RWPE2 (cell line): ENCODE data around the gene NFKB2.

ENCODE experiments used
- ATAC-seq: fragments of 200-7000 bp; cut with Tn5 transposase; 3 replicates; pipeline ENCODE4 v1.9.1; 2021; ENCODE audit warnings: low read depth
- DNase-seq: peaks from one replicate; pipeline ENCODE4 v3.0.0-alpha.2; 2020; ENCODE audit warnings: low spot score
- H3K27ac ChIP-seq: fragments of 450-650 bp; 2 replicates; pipeline ENCODE4 v1.5.1; 2017; ENCODE audit warnings: mild to moderate bottlenecking; ENCODE audit not compliant: poor library complexity, severe bottlenecking
- H3K27me3 ChIP-seq: fragments of 250-450 bp; sonication (Bioruptor Pico); 2 replicates; pipeline ENCODE4 v1.5.1; 2021; ENCODE audit warnings: mild to moderate bottlenecking, moderate library complexity; ENCODE audit not compliant: insufficient read depth, poor library complexity, severe bottlenecking
- H3K36me3 ChIP-seq: fragments of 250-450 bp; sonication (Bioruptor Pico); 2 replicates; pipeline ENCODE4 v1.5.1; 2020; ENCODE audit warnings: low read depth, mild to moderate bottlenecking, moderate library complexity
- H3K4me1 ChIP-seq: fragments of 250-450 bp; sonication (Bioruptor Pico); 2 replicates; pipeline ENCODE4 v1.5.1; 2021; ENCODE audit warnings: mild to moderate bottlenecking, moderate library complexity; ENCODE audit not compliant: insufficient read depth, poor library complexity, severe bottlenecking
- H3K4me3 ChIP-seq: fragments of 250-450 bp; sonication (Bioruptor Pico); 2 replicates; pipeline ENCODE4 v1.5.1; 2021; ENCODE audit warnings: mild to moderate bottlenecking, moderate library complexity; ENCODE audit not compliant: severe bottlenecking
- H3K9me3 ChIP-seq: fragments of 250-450 bp; sonication (Bioruptor Pico); 2 replicates; pipeline ENCODE4 v1.5.1; 2021; ENCODE audit warnings: mild to moderate bottlenecking, moderate library complexity; ENCODE audit not compliant: severe bottlenecking
- TF ChIP-seq, protein P1 (sequence below): fragments of 450-650 bp; IDR thresholded peaks from one replicate; pipeline ENCODE4 v1.5.1; 2017; ENCODE audit warnings: mild to moderate bottlenecking, moderate library complexity; ENCODE audit not compliant: poor library complexity, severe bottlenecking

NFKB2 gene

DNA sequence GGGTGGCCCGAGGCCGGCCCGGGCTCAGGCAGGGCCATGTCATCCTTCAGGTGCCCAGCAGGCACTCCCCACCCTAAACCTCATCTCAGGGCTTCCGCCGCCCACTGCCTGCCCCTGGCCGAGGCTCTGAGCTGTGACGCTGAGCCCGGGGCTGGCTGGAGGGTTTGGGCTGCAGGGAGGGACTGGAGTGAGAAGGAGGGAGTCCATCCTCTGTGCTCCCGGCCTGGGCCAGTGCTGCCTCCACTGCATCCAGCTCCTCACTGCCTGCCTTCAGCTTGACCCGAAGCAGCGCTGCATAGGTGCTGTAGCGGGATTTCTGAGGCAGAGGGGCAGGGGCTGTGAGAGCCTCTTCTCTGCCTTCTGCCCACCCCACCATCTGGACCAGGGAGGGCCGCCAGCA is 7.6 kb downstream of the NFKB2 start:
- no peak for DNase-seq
- no peak overlapping the region for H3K27ac ChIP-seq
- ATAC-seq = no peak
- peaks cover 12% of the 10 kb centered on the region for H3K4me1 ChIP-seq
- H3K27me3 ChIP-seq = peaks cover 3% of the 10 kb centered on the region
- no peaks in the 10 kb centered on the region for H3K9me3 ChIP-seq
- TF ChIP-seq, protein P1, sequence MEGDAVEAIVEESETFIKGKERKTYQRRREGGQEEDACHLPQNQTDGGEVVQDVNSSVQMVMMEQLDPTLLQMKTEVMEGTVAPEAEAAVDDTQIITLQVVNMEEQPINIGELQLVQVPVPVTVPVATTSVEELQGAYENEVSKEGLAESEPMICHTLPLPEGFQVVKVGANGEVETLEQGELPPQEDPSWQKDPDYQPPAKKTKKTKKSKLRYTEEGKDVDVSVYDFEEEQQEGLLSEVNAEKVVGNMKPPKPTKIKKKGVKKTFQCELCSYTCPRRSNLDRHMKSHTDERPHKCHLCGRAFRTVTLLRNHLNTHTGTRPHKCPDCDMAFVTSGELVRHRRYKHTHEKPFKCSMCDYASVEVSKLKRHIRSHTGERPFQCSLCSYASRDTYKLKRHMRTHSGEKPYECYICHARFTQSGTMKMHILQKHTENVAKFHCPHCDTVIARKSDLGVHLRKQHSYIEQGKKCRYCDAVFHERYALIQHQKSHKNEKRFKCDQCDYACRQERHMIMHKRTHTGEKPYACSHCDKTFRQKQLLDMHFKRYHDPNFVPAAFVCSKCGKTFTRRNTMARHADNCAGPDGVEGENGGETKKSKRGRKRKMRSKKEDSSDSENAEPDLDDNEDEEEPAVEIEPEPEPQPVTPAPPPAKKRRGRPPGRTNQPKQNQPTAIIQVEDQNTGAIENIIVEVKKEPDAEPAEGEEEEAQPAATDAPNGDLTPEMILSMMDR = no peak
- peaks cover 15% of the 10 kb centered on the region for H3K36me3 ChIP-seq
- no peak overlapping the region for H3K4me3 ChIP-seq

DNA sequence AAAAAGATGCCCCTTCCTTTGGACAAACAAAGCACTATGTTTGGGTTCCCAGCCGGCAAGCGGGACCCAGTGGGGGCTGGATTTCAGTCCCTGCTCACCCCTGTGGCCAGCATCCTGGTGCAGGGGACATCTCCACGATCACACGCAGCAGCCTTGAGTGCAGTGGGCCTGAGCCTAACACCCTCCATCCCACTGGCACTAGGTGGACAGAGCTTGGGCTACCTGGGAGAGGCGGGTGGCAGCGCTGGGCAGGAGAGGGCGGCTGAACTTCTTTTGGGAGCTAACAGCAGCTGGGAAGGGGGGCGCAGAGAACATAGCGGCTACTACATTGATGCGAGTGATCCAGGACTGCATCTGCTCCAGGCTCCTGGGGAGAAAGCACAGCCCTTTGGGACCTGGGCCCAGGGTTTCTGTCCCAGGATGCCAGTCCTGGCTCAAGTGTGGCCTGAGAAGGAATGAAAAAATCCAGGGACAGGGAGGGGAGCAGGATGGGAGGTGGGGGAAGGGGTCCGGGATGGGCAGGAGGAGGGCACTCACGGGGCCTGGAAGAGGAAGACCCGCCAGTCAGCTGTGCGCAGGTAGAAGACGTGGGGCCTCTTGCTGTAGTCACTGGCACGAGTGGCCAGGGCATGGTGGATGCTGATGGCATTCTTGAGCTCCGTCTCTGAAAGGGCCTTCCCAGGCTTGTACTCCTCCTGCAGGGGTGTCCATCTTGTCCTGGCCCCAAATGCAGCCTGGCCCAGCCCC is 9.0 kb downstream of the NFKB2 start:
- DNase-seq = no peak
- Histone ChIP-seq H3K27me3 (peaks cover 14% of the 10 kb centered on the region), H3K27ac (no peak overlapping the region), H3K36me3 (peaks cover 14% of the 10 kb centered on the region; the same call in 1 of the 2 replicates), H3K4me1 (peaks cover 12% of the 10 kb centered on the region), H3K4me3 (no peak overlapping the region), H3K9me3 (no peaks in the 10 kb centered on the region)
- TF ChIP-seq, protein P1 = no peak
- ATAC-seq = no peak

DNA sequence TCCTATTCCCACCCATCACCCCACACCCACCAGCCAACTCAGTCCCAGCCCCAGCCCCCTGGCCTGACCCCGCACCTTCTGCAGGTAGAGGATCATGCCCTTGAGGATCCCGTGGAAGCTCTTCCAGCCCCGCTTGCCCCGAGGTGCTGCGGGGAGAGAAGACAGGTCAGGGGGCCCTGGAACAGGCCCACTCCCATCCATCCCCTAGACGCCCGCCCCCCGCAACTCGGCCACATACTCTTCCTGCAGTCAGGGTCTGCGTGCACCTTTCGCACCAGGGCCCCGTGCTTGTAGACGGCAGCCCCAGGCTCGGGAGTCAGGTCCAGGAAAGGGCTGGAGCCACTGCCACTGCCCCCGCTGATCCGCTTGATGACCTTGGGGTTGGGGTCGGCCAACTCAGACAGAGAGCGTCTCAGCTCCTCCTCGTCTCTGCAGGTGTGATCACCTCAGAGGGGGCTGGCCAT is 9.6 kb downstream of the NFKB2 start:
- TF ChIP-seq, protein P1 = no peak
- H3K9me3 ChIP-seq = no peaks in the 10 kb centered on the region
- H3K4me1 ChIP-seq = peaks cover 12% of the 10 kb centered on the region
- no peak for DNase-seq
- peaks cover 9% of the 10 kb centered on the region; the same call in 1 of the 2 replicates for H3K36me3 ChIP-seq
- H3K27me3 ChIP-seq = peaks cover 20% of the 10 kb centered on the region
- no peak overlapping the region for H3K4me3 ChIP-seq
- ATAC-seq = no peak
- H3K27ac ChIP-seq = no peak overlapping the region

DNA sequence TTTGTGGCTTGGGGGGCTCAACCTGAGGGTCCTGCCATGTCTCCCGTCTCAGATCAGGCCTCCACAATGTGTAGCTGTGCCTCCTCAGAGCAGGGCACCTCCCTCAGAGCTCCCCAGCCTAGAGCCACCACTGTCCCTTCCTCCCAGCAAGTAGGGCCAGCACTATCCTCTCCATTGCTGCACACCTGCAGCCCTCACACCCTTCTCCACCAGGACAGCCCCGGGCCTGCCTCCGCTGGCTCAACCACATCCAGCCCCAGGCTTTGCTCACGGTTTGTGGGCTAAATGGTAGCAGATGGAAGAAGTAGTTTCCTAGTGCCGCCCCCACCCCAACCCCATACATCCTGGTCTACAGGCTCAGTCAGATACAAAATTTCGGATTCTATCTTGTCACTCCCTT is 10.1 kb downstream of the NFKB2 start:
- Histone ChIP-seq H3K9me3 (no peaks in the 10 kb centered on the region), H3K4me1 (peaks cover 12% of the 10 kb centered on the region), H3K27me3 (peaks cover 25% of the 10 kb centered on the region), H3K27ac (no peak overlapping the region), H3K4me3 (no peak overlapping the region), H3K36me3 (0 out of 2 replicates have a peak, but pooled peaks cover 7% of the 10 kb centered on the region)
- TF ChIP-seq, protein P1 = no peak
- no peak for DNase-seq
- ATAC-seq = no peak

DNA sequence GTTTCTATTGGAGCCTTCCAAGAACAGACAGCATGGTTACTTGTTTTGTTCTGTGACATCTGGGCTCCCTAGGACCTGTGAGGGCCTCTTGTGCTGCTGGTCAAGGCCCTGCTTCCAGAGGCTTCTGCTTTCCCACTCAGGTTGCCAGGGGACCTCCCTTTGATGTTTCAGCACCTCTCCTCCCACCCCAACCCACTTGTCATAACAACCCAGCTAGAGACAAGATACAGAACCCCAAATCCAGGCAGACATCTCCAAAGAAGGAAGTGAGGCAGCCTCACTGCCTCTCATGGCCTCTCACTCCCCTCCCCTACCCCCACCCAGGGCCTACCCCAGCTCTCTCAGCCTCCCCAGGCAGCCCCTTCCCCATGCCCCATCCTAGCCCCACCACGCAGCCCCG is 11.3 kb downstream of the NFKB2 start:
- DNase-seq (no peak), ATAC-seq (no peak)
- Histone ChIP-seq H3K27ac (no peak overlapping the region), H3K36me3 (0 out of 2 replicates have a peak, but pooled peaks cover 7% of the 10 kb centered on the region), H3K27me3 (peaks cover 30% of the 10 kb centered on the region), H3K9me3 (no peaks in the 10 kb centered on the region), H3K4me3 (no peak overlapping the region), H3K4me1 (peaks cover 6% of the 10 kb centered on the region)
- TF ChIP-seq, protein P1 = no peak
